GM21447 (cell line): ENCODE results near the gene VPS9D1.
A peak's percentile ranks its signal among the peaks of the same experiment; 100 is the strongest.

Source experiments
- ATAC-seq: cut with Tn5 transposase; IDR thresholded peaks from one replicate; pipeline ENCODE4 v1.9.1; 2021; ENCODE audit not compliant: unreplicated experiment

The VPS9D1 gene, protein sequence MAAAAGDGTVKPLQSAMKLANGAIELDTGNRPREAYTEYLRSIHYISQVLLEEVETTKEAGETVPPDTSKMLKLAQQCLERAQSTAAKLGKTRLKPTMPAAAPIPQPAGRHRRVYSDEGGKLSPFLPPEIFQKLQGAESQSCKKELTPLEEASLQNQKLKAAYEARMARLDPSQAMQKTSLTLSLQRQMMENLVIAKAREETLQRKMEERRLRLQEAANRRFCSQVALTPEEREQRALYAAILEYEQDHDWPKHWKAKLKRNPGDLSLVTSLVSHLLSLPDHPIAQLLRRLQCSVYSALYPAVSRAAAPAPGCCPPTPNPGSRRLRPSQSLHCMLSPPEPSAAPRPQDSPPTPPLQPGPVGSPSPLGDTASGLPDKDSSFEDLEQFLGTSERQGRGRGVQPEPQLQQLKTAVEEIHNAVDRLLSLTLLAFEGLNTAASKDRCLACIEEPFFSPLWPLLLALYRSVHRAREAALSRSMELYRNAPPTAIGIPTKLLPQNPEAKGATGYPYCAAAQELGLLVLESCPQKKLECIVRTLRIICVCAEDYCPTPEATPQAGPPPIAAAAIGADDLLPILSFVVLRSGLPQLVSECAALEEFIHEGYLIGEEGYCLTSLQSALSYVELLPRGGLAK

DNA sequence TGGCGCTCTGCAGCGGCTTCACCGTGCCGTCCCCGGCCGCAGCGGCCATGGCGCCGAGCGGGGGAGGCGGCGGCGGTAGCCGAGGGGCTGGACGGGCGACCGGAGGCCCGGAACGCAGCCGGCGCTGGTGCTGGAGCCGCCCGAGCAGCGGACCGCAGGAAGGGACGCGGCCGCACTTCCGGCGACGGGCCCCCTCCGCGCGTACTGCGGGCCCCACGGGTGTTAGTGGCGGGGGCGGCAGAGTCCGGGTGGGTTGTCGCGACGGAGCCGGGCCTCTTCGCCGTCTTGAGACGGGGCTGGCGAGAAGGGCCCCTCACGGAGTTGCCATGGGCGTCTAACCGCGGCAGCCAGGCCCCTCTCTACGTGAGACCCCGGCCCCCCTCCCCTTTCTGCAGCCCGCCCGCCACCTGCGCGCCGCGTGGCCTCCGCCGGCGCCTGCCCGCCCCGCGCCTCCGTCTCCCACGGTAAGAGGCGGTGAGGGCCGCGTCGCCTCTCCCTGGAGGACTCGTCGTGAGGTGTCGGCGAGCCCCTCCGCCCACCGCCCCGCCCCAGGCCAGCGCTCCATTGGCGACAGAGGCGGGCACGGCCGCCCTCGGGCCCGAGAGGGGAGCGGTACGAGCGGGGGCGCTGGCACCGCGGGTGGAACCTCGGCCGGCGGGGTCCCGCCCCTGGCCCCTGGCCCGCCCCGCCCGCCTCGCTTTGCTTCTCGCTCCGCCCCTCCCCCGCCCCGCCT lies at the start of gene VPS9D1, which contains the start of gene ZNF276:
VPS9D1 (minus strand) TSS at position 86 of the 733 bp plus-strand sequence; CDS start at position 49, 37 bp downstream.
ZNF276 (plus strand) TSS at position 725 of the 733 bp plus-strand sequence. CDS start 104 bp downstream, outside the sequence.
- ATAC-seq = peak; percentile 42

DNA sequence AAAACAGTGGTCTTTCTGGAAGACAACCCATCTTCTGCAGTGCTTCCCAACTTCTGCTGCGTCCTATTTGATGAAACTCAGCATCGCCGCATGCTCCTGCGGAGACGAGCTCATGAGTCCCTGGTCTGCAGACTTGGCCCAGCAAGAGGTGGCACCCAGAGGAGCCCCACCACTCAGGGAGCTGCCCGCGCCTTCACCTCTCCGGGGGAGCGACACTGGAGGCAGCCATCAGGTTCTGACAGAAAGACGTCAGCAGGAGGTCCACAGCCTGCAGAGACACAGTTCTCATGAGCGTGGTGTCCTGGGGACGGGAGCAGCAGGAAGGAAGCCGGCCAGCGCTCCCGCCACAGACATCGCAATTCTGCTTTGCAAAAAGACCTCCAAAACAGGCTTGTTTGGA lies 49.7 kb upstream of the VPS9D1 start:
- no peak for ATAC-seq

DNA sequence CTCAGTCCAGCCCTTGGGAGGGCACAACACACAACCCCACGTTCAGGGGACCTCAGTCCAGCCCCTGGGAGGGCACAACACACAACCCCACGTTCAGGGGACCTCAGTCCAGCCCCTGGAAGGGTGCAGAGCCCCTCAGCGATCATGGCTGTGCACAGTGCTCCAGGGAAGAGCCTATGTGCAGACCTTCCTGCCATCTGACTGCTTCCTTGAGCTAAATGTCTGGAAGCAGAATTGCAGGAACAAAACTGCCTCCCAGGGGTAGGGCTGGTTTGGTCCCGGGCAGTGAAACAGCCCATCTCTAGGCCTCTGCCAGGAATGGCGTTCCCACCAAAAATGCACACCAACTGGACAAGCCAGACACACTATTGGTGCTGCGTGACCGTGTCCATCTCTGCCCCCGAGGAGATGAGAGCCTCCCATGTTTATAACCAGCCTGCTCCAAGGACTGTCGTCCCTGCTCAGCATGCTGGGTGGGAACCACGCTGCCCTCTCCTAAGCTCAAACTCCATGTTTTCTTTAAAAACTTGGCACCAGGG lies 44.7 kb upstream of the VPS9D1 start:
- no peak for ATAC-seq

DNA sequence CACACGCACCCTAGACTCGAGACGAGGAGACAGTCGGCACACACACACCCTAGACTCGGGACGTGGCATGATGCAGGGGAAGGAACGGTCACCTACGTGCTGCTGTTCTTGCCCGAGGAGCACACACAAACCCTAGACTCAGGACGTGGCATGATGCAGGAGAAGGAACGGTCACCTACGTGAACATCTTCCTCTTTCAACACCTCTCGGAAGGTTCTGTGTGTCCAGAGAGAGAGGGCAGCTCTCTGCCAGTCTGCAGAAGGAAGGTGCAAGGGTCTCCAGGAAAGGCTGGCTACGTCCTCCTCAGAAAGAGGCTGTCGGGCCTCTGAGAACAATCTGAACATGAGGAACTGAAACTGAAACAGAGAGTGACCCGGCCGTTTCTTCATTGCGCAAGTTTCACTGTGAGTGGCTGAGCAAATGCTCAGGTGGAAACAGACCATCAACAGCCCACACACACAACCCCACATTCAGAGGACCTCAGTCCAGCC lies 44.1 kb upstream of the VPS9D1 start:
- ATAC-seq = peak; percentile 87

DNA sequence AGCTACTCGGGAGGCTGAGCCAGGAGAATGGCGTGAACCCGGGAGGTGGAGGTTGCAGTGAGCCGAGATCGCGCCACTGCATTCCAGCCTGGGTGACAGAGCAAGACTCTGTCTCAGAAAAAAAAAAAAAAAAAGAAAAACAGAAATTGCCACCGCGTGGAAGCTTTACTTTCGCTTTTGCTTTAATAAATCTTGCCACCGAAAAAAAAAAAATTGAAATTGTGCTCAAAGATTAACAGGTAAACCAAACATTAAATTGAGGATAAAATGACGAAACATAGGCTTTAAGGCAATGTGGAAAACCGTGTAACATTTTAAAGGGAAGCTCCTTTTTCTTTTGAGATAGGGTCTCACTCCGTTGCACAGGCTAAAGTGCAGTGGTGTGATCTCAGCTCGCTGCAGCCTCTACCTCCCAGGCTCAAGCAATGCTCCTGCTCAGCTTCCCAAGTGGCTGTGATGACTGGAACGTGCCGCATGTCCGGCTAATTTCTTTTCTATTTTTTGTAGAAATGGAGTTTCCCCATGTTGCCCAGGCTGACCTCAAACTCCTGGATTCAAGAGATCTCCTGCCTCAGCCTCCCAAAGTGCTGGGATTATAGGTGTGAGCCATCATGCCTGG lies 40.7 kb upstream of the VPS9D1 start:
- ATAC-seq = no peak

DNA sequence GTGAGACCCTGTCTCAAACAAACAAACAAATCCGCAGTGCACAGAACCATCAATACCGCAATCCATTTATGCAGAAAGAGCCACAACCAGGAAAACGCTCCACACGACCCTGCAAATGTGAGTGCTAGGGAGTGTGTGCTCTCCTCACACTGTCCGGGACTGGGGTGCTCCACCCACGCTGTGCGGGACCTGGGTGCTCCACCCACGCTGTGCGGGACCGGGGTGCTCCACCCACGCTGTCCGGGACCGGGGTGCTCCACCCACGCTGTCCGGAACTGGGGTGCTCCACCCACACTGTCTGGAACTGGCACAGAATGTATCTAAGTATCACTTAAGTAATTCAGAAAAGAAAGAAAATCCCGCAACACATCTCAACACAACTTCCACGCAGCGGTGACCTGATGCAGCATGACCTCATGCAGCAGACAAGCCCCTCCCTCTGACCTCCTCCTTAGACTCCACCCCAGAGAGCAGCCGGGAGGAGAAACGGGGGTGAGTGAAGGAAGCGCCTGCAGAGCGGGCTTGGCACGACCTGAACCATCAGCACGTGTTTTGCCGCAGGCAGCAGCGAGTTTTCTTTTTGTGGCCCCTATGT lies 39.1 kb upstream of the VPS9D1 start:
- no peak for ATAC-seq

DNA sequence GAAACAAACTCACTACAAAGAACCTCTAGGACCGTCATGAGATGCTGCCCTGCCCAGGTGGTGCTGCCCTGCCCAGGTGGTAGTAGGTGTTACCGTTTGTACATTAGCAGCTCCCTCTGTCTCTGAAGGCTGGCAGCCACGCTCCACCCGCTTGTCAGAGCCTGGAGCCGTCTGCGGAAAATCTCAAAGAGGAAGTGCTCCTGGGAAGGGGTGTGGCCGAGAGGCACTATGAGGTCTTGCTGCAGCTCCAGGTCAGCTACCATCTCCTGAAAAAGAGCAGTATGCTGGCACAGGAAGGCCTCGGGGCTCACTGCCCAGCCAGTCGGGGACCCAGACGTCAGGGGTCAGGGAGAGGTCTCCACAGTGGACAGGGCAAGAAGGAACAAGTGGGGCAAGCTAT lies 28.9 kb upstream of the VPS9D1 start:
- no peak for ATAC-seq

DNA sequence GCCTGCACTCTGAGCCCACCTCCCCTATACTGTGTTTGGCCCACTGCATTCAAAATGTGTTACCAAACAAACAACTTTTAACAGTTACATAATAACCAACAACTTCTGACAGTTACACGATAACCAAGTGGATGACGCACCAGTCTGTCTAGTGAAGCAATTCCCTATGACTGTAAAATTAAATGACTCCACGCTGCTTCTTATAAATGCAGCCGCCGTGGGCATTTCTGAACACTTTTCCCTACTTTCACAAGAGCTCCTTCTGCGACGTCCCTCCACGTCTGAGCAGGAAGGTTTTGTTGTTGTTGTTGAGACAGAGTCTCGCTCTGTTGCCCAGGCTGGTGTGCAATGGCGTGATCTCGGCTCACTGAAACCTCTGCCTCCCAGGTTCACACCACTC lies 28.2 kb upstream of the VPS9D1 start:
- no peak for ATAC-seq

DNA sequence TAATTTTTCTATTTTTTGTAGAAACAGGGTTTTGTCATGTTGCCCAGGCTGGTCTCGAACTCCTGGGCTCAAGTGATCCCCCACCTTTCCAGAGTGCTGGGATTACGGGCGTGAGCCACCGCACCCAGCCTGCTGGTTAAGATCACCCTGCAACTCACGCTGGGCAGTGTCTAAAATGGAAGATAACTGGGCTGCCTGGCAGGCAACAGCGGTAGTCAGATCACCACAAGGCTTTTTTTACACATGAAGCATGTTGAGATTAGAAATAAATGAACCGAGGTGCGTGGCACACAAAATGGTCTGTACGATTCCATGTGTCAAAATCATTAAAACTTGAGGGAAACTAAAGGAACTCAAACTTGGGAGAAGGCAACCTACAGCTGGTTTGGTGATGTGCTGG lies 27.4 kb upstream of the VPS9D1 start:
- ATAC-seq = no peak

DNA sequence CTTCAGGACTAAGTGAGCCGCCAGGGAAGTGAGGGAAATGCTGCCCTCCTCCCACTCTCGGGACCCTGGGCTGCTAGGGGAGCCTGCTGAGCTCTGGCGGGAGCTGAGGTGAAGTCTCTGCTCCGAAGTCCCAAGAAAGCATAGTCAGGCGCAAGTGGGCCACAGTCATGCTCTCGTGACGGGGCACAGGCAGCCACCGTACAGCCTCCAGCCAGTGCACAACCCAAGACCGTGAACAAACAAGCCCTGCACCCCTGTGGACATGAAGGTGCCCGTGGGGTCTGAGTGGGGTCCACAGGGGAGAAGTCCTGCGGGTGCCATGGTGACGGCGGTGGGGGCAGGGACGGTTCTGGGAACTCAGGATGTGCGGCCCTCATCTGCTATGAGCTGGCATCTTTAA lies 25.3 kb upstream of the VPS9D1 start:
- ATAC-seq = no peak

DNA sequence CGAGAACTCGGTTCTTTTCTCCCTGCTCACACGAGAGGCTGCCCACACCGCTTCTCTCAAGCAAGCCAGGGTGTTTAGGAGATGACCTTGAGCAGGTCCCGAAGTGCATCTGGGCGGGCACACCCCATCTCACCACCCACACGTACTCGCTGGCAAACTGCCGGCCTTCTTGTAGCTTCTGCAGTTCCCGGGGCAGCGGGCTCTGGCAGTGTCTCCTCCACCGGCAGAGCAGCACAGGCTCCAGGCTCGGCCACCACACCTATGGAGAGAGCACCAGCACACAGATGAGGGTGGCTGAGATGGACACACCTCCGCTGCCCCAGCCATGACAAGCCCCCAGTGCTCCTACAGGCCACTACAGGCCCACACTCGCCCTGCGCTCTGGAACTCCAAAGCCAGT lies 24.1 kb upstream of the VPS9D1 start:
- no peak for ATAC-seq

DNA sequence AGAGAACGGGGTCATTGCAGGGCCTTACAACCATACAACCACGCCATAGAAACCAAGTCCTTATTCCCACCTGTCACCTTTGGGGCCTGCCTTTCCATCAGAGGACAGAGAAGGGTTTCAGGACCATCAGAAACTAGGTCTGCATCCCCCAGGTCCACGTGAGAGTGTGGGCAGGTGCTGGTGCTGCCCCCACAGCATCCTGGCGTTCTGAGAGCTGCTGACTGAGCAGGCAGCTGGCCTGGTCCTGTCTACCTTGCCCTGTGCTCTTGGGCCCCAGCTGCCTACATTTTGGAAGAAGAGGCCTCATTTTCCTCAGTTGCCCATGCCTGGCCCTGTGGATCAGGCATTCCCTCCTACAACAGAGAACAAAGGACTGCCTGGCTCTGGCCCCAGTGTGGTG lies 22.2 kb upstream of the VPS9D1 start:
- no peak for ATAC-seq

DNA sequence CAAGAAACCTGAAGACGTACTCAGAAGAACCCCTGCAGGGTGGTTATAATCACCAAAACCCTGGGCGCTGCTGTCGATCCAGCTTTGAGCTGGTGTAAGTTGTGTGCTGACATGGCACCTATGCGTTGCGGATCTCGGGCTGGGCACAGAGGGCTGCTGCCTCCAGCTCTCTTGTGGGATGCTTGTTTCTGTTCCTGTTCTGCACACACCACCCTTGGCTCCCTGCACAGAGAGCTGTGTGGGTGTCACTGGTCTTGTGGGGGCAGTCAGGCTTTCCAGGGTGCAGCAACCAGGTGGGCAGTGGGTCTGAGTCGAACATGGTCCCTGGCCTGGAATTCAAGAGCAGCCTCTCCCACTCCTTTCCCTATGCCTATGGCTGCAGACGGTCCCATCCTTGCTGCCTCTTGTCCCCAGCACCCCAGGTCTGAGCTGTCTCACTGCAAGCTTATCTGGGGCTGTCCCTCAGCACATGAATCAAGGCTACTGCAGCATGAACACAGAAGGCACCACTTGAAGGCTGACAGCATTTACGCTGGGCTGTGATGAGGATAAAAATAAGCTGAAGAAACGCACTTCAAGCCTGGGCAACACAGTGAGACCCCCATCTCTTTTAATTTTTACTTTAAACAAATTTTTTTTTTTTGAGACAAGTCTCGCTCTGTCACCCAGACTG lies 20.8 kb upstream of the VPS9D1 start:
- ATAC-seq = no peak

DNA sequence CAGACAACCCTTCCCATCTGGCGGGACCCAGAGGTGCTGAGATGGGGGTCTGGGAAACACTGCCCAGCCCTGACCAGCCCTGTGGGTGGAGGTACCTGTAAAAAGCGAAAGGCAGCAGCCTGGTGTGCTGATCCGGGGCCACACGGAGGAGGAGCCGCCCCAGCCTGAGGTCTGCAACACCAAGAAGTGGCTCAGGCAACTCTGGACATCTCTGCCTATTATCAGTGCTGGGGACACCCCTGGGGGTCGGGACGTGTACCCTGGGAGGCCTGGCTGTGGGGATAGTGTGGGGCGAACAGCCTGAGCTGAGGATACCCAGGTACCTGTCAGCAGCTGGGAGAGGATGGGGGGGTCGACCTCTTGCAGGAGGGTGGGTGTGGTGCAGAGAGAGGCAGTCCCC lies 18.7 kb upstream of the VPS9D1 start:
- no peak for ATAC-seq

DNA sequence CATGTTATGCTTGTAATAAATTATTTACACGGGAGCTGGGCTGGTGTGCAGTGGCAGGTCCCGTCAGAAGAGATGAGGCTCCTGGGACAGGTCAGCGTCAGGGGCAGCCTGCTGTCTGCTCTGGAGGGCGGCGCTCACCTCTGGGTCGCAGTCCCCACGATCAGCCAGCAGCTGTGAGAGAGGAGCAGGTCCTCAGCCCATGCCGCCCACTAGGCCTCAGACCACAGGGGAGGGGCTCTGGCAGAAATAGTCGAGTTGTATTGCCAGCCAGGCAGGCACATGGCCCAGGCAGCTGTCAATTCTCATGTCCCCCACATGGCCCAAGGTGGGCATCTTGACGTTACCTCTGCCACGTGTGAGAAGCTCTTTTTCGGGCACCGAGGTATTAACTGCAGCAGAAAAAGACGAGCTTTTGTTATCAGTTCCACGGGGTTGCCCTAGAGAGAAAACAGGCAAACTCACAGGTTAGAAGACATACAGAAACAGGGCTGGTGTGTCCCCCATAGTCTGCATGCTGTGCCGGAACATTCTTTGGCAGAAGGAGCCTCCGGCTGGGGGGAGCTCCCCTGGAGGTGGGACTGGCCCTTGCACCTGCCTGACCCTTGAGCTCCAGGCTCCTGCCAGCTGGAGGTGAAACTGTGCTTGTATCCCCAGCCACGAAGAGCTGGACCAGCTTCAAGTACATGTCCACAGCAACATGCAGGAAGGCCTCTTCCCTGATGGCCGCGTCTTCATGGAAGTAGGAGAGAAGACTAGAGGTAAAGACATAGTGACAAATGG lies 18.0 kb upstream of the VPS9D1 start:
- ATAC-seq = no peak

DNA sequence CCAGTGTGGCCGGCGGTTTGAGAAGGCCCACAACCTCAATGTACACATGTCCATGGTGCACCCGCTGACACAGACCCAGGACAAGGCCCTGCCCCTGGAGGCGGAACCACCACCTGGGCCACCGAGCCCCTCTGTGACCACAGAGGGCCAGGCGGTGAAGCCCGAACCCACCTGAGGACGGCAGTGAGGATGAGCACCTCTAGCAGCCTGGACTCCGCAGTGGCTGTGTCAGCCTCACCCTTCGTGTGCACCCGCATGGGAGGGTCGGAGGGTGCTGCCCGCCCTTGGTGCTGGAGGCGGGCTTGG lies 17.3 kb upstream of the VPS9D1 start:
- ATAC-seq = no peak

DNA sequence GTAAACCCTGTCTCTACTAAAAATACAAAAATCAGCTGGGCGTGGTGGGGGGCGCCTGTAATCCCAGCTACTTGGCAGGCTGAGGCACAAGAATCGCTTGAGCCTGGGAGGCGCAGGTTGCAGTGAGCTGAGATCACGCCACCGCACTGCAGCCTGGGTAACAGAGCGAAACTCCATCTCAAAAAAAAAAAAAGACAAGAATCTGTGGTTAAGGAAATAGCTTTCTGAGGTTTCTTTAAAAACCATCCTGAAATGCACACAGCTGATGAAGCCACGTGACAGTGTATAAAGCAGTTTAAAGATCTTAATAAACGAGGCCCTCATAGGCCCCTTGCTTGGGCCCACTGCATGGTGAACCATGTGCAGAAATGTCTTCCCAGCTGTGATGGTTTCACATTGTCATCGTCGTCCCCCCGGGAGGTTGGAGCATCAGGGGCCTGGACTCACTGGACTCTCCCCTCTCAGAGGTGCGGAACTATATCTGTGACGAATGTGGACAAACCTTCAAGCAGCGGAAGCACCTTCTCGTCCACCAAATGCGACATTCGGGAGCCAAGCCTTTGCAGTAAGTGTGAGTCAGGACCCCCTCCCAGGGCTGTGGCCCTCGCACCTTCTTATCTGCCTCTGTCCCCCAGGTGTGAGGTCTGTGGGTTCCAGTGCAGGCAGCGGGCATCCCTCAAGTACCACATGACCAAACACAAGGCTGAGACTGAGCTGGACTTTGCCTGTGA lies 16.8 kb upstream of the VPS9D1 start:
- ATAC-seq = no peak

DNA sequence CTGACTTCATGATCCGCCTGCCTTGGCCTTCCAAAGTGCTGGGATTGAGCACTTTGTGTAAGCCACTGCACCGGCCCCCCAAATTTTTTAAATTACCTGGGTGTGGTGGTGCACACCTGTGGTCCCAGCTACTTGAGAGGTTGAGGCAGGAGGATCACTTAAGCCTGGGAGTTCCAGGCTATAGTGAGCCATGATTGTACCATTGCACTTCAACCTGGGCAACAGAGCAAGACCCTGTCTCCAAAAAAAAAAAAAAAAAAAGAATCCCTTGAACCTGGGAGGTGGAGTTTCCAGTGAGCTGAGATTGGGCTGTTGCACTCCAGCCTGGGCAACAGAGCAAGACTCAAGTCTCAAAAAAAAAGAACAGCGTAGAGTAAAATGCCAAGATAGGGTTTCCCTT lies 15.9 kb upstream of the VPS9D1 start:
- no peak for ATAC-seq

DNA sequence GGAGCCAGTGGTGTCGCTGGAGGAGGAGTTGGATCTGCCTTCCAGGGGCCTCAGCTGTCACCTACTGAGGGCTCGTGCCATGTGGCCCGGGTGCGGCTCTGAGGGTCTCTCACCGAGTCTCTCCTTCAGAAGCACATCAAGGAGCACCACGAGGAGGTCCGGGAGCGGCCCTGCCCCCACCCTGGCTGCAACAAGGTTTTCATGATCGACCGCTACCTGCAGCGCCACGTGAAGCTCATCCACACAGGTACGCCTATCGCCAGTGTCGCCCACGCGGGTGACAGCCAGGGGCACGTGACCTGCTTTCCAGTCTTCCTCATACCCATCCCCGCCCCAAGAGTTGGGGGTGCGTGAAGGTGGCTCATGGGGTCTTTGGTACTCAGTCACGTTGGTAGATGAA lies 13.1 kb upstream of the VPS9D1 start:
- no peak for ATAC-seq
